ENCODE data around the gene CACNB1.

The CACNB1 gene

DNA sequence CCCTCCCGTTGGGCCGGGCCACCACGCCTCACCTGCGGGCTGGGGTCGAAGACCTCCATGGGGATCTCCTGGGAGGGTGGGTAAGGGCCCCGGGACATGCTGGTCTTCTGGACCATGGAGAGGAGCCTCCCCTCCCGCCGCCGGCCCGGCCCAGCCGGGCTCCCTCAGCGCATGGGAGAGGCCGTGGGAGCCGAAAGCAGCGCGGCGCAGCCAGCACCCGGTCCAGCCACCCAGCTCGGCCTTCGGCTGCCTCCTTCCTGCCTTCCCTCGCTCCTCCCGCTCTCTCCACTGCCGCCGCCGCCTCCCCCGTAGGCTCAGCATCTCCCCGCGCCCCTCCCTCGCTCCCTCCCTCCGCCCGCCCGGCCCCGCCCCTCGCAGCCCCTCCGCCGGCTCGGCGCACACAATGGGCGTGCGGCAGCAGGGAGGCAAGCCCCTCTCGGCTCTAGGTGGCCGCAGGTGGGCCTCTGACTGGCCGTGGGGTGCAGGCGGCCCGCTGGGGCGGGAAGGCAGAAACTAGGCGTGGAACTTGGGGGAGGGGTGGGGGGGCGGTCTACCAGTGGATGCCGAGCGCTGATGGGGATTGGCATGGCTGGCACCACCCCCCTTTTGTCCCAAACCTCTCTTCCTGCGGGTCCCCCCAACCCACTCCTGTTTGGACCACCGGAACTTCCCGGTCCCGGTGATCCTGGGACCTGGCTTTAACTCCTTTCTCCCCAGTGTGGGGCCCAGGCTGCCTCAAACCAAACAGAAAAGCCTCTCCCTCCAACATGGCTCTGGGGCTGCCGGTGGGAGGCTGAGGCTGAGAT is at the start of gene CACNB1:
TSS of gene CACNB1 (minus strand) at position 290 of the 806 bp plus-strand sequence. CDS start at position 116, 174 bp downstream.
- DNase-seq: peak; percentile 80

DNA sequence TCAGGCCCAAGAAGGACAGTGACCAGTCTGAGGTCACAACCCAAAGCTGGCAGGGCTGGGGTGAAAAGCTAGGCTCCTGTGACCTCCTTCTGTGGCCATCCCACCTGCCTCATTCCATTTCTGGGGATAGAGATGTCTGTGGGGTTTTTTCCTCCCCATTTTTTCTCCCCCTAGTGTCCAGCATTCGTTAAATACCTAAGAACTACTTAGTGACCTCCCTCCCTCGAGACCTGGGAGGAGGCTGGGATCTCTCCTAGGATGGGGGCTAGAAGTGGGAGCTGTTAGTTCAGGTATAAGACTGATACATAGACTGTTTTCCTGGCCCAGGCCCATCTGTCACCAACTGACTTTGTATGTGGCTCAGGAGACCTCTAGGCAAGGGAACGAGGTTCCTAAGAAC is 48.8 kb upstream of the CACNB1 start:
- DNase-seq: no peak

DNA sequence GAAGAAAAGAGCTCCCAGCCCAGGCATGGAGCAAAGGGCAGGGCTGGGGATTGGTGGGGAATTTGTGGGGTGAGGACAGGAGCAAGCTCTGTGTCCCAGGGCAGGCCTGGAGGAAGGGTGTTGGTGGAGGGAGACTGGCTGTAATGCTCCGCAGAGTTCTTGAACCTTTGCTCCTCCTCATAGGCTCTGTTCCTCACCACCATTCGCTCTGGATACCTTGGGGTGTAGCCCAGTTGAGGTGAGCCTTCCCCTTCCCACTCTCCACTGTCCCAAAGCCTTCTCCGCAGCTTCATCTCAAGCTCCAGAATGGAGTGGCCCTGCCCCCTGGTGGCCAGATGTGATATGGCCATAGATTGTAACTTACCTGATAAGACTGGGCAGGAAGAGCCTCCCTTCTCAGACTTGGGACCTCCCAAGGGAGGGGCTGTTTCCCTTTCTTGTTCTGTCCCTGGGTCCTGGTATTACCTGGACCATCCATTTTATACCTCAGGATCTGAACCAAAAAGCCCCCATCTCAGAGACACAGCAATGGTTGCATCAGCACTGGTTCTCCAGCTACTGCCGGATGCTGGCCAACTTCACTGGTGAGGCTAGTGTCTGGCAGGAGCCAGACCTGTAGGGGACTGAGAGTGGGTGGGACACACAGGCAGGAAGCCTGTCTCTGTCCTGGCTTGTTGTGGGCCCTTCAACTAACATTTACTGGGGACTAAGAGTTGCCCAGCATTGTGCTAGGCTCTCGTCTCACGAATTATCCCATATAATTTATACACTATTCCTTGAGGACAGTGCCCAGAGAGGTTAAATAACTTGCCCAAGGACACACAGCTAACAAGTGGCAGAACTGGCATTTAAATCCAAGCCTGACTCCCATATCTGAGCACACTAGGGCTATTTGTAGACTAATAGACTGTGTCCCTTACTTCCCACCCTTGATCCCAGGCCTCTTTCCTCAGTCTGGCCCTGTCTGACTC is 47.4 kb upstream of the CACNB1 start:
- peak; percentile 57 for DNase-seq

DNA sequence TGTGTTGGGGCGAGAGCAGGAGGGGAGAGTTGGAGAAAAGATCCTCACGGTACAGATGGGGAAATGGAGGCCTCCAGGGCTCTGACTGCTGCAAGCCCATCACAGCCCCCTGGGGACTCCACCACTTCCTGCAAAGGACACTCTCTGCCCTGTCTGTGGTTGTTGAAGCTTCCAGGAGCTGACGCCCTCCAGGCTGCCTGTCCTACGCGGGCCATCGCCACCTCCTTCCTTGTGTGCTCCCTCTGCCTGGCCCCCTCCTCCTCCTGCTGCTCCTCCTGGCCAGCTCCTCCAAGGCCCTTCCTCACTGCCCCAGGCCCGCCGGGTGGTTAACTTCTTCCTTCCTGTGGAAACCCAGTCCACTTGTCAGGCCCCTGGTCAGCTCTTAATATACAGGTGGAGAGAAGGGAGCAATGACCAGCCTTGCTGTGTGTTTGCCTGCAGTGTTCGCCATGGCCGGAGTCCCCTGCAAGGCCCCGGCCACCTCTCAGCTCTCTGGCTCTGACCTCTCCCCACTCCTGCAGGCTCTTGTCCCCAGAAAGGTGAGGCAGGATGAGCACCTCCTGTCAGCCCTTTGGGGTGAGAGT is 46.6 kb upstream of the CACNB1 start:
- DNase-seq: no peak

DNA sequence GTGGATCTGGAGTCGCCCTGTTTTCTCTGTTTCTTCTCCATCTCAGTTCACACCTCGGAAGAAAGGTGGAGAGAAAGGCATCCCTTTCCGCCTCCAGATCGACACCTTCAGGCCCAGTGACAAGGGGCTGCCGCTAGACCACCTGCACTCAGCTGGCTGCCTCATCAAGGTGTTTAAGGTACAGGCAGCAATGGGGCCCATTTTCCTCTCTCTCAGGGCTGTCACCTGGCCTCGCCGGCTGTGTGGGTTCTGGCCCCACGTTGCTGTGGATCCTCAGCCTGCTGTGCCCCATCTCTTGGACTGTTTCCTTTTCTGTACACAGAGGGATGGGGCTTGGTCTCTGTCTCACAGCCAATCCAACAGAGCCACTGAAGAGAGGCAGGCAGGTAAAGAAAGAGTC is 45.7 kb upstream of the CACNB1 start:
- no peak for DNase-seq

DNA sequence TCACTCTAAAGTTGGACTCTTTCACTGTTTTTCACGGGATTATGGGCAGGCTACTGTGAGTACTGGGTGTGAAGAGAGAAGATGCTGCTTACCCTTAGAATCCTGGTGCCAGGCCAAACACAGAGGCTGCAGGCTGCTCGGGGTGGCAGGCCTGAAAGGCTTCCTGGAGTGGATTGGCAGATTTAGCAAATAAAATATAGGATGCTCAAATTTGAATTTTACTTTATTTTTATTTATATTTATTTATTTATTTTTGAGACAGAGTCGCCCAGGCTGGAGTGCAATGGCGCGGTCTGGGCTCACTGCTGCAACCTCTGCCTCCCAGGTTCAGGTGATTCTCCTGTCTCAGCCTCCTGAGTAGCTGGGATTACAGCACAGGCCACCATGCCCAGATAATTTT is 43.2 kb upstream of the CACNB1 start:
- DNase-seq: no peak

DNA sequence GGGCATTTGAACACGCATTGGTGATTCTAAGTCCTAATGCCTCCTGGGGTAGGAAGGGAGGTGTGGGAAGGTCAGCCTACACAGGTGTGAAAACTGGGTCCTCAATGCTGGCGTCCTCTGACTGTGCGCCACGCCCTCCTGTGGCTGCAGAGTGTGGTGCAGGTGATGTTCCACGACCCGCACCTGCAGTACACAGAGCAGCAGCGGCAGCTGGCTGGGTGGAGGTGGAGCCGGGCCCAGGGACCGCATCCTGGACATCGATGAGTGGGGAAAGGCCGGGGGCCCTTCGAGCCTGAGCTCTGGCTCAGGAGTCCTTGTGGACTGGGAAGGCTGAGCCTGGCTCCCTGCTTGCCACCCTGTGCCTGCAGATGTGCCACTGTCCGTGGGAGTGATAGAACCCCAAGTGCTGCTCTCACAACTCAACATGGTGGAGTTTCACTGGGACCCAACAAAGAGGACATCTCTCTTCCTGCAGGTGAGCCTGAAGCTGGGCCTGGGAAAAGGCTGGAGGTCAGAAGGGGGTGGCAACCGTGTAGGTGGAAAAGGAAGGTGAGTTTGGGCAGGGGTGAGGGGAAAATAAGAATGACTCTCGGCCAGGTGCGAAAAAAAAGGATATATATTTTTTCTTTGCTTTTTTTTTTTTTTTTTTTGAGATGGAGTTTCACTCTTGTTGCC is 42.3 kb upstream of the CACNB1 start:
- DNase-seq: no peak

DNA sequence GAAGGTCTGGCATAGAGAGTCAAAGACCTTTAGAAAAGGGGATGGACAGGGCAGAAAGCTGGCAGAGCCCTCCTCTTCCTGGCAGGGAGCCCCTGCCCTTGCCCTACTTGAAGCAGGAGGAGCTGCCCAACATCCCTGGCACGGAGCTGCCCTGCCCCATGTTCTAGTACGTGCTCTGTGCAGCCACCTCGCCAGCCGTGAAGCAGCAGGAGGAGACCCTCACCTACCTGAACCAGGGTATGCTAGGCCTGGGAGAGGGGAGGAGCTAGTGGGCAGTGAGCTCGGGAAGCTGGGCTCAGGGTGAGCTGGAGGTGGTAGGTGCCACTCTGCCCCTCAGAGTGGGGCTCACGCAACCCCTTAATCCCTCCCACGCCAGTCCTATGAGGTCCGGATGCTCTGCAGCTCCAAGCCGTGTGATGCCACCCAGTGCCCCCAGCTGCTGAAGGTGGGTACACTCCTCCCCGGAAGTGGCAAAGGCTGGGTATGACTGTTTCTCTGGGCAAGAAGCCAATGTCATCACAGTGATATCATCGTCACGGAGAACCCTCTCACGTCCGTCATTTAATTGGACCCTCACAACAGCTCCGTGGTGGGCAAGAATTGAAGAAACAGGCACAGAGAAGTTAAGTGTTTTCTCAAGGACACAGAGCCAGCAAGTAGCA is 41.0 kb upstream of the CACNB1 start:
- peak; percentile 67 for DNase-seq

DNA sequence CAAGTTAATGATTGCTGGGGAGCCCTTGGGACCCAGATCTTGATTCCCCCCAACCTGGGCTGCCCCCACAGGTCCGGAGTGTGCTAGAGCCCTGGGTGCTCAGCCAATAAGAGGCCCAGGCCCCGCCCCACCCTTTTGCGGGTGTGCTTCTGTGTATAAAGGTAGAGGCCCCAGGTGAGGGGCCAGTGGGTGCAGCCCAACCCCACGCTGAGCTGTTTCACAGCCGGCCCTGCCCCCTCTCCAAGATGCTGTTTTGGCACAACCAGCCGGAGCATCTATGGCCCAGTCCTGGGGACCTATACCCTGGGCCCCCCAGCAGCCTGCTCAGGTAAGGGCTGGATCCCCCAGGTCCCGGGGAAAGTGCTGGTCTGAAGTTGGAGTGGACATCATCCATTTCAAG is 40.1 kb upstream of the CACNB1 start:
- DNase-seq: no peak

DNA sequence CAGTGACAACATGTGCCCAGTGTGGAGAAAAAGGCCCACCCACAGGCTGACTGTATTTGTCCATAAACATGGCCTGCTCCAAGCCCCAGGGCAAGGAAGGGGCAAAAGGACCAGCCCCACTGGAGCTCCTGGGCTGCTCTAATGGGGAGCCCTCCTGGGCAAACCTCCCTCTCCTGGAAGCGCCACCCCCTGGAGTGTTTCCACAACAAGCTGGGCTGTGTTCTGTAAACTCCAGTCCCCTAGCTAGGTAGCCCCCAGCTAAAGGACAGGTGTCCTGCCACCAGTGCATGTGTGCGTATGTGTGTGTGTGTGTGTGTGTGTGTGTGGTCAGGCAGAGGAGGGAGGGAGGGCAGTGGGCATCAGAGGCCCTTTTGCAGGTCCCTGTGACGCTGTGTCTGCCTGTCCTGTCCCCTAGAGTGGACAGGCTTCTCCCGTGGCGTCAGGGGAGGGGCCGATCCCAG is 39.5 kb upstream of the CACNB1 start:
- peak; percentile 47 for DNase-seq

DNA sequence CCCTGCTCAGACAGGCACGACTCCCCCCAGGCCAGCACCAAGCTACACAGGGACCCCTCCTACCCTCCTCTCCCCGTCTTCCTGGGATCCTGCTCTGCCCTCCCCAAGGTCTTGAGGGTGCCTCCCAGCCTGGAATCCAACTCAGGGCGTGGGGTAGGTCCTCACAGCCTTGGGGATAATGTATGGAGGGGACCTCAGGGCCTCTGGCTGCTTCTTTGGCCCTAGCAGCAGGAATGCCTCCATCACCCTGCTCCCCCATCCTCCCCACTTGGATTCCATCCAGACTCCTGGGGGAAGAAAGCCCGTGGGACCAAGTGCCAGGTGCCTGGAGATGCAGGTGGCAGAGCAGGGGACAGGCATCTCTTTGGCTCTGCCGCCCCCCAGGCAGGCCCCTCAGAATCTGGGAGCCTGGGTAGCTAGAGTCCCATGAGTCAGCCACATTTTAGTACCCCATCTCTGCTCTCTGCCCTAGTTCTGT is 39.0 kb upstream of the CACNB1 start:
- peak; percentile 63 for DNase-seq

DNA sequence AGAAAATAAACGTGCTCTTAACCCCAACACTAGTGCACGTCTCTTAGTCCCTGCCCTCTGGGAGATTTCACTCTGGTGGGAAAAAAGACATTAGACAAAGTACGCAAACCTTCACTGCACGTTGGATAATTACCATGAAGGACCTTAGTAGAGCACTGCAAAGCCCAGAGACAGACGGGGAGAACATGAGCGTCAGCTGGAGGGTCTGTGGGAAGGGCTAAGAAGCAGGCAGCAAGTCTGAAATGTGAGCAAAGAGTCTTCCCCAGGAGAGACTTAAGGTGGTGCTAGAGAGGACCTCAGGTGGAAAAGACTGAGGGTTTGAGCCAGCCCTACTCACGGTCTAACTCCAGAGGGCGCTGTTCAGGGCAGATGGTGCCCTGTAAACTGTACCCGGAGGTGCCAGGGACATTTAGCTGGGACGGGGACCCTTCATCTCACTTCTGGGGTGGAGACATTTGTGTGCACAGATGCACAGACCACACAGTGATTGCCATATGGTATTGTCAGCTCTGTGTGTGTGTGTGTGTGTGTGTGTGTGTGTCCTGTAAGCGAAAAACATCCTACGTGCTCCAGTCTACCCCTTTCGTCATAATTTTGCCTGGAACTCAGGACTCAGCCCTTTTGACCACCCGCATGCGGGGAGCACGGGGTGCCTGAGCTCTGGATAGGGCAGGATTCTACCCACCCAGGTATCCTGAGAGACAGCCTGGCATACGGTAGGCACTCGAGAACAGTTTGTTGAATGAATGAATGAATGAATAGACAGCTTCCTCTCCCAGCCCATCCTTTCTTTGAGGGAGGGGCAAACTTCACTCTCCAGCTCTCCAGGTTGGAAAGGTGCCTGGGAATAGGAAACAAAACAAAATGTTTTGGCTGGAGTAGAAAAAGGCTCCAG is 38.3 kb upstream of the CACNB1 start:
- DNase-seq: peak; percentile 52

DNA sequence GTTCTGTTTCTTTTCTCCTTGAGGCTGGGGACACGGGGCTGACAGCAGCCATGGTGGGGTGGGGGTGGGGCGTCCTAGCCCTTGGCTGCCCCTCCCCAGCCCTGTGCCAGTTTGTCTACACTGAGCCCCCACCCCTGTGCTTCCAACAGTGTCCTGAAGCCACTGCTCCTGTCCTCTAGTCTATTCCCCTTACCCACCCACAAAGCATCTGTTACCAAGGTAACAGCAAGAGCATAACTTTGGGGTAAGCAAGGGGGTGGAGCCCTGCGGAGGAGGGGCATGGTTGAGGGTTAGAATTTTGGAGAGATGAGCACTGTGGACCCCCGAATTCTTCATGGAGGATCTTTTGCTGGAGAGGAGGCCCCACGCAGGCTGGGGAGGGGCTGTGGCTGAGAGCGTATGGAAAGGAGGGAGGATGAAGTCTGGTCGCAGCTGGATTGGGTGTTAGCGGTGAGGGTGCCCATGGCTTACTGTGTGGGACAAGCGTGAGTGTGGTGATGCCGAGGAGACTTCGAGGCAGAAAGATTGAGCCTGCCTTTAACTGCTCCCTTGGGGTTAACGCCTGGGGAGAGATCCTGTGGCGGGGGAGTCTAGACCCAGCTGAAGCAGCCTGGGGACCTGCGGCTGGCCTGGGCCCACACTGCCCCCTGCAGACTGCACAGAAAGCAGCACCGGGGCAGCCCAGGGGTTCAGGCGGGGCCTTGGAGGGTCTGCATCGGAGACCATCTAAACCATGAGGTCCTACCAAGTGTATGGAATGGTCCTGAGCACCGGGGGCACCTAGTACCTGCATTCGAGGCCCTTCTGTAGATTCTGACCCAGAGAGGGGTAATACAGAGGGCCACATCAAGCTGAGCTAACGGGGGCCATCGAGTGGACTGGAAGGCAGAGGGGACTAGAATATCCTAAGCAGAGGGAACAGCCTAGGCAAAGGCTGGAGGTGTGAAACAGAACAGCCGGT is 34.4 kb upstream of the CACNB1 start:
- DNase-seq: no peak

DNA sequence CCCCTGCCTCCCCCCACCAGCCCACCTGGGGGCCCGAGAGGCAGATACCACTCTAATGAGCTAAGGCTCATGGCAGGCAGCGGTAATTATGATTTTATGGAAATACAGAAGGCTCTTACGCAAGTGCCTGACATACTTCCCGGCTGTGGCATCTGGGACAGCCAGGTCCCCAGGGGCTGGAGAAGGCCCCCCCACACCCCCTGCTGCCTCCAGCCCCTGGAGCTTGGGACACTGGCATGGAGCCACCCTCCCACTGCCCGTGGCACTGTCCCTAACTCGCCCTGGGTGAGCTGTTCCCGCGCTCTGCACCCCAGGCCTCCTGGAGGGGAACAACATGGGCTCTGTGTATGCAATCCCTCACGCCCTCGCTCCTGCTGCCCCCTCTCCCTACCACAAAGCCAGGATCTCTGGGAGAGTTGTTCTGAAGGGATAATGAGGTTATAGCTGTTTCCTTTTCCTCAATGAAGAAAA is 33.7 kb upstream of the CACNB1 start:
- no peak for DNase-seq

DNA sequence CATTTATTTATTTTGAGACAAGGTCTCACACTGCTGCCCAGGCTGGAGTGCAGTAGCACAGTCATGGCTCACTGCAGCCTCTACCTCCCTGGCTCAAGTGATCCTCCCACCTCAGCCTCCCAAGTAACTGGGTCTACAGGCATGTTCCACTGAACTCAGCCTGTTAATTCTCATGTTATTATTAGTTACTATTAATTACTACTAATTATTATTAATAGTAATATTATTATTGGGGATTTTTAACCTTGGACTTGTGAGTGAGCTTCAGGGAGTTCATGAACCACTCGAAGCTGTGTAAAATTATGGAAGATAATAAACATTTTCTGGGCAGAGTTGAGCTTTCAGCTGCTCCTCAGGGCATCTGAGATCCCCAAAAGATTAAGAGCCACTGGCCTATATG is 32.9 kb upstream of the CACNB1 start:
- DNase-seq: no peak

DNA sequence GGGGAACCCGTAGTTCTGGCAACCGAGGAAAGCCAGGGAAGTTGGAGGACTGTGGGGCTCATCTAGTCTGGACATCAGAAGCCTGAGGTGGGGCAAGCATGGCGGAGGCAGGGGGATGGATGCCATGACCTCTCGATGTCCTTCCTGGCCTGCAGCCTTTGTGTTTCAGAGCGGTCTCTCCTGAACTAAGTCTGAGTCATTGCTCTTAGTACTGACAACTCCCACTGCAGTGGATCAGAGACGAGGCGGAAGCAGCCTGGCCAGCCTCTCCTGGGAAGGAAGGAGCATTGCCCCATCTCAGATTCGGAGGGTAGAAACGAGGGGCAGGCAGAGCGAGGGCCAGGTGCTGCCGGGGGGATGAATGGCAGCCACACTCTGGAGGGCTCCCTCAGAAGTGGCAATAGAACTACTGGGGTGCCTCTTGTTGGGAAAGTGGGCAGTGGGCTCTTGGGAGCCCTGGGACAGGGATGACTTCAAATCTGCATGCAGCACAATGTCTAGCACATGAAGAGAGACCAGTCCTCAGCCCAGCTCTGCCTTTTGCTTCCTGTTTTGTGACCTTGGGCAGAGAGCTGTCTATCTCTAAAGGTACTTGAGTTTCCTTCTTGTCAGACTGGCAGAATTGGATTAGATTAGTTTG is 31.9 kb upstream of the CACNB1 start:
- no peak for DNase-seq

DNA sequence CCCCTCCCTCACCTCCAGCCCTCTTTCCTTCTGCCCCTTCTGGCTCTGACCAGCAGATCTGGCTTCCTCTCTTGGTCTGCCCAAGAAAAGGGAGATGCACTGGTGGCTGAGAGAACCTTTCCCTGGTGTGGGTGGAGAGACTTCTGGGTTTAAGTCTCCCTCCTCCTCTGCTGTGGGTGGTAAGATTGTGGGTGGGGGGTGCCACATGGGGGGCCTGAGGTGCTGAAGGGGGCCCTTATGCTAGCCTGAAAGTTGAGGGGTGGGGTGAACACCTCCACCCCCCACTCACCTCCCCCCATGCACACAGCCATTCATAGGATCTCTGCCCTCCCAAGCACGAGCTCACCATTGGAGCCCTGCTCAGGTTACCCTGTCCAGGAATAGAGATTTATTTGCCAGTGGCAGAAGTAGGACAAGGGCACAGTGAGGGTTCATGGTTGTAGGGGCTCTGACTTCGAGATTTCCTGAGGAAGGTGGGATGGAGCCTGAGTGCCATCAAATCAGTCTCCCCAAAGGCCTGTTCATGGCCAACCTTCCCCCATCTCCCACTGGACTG is 30.0 kb upstream of the CACNB1 start:
- no peak for DNase-seq

DNA sequence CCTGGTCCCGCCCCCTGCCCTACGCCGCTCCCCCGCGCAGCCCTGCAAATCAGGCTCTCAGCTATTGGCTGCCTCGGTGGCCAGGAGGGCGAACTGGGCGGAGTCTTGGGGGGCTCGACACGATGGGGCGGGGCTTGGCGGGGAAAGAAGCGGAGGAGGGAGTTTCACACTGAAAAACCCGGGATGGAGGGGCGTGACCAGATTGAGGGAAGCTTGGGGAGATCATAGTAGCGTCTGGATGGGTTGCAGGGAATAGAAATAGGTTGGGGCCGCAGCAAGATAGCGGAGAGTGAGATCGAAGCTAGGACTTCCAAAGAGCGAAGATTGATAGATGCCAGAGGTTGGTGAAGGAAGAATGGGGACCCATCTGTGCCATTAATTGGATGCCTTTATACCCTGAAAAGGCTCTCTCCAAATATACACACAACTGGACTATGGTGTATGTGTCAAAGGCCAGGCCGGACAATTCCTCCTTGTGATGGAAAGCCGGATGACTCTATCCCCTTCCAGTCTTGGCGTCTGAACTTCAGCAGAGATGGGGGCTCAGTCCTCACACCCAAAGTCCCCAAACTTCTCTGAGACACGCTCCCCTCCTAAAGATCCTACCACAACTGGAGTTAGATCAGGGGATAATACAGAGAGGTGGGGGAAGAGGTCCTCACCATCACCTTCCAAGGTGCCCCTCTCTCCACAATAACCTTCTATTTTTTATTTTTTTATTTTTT is 28.7 kb upstream of the CACNB1 start:
- DNase-seq: peak; percentile 82
